Smooth muscle cell (in vitro differentiated cells): ENCODE results near the gene PCSK2. TPM values are rescaled to one million over a fixed set of nuclear protein-coding genes. Genes with fewer than 3 reads are reported as not detected.

Source experiments
- DNase-seq: peaks from one replicate; lab custom pipeline; 2025; ENCODE audit not compliant: unreplicated experiment; lab: John Stamatoyannopoulos, UW
- H2AFZ ChIP-seq: fragments of 200-600 bp; sonication (generic); 2 replicates; pipeline ENCODE4 v1.6.0; 2016; ENCODE audit warnings: antibody characterized with exemption, low read depth, mild to moderate bottlenecking
- H3F3A ChIP-seq: fragments of 200-600 bp; sonication (generic); 2 replicates; pipeline ENCODE4 v1.6.0; 2017; ENCODE audit warnings: antibody characterized with exemption, low read depth
- H3K27ac ChIP-seq: fragments of 200-600 bp; sonication (generic); 2 replicates; pipeline ENCODE4 v1.5.1; 2016; ENCODE audit warnings: low read depth, mild to moderate bottlenecking
- H3K27me3 ChIP-seq: fragments of 200-600 bp; sonication (generic); 2 replicates; pipeline ENCODE4 v1.6.1; 2016; ENCODE audit warnings: low read depth, mild to moderate bottlenecking
- H3K36me3 ChIP-seq: fragments of 200-600 bp; sonication (generic); 2 replicates; pipeline ENCODE4 v1.5.1; 2016; ENCODE audit warnings: low read depth
- H3K4me1 ChIP-seq: fragments of 200-600 bp; sonication (generic); 2 replicates; pipeline ENCODE4 v1.5.1; 2016; ENCODE audit warnings: low read depth
- H3K4me2 ChIP-seq: fragments of 200-600 bp; sonication (generic); 2 replicates; pipeline ENCODE4 v1.6.0; 2016; ENCODE audit warnings: mild to moderate bottlenecking
- H3K4me3 ChIP-seq: fragments of 200-600 bp; sonication (generic); 2 replicates; pipeline ENCODE4 v1.5.1; 2016; ENCODE audit warnings: mild to moderate bottlenecking
- H3K79me2 ChIP-seq: fragments of 200-600 bp; sonication (generic); 2 replicates; pipeline ENCODE4 v1.6.0; 2016; ENCODE audit warnings: low read depth, mild to moderate bottlenecking
- H3K9ac ChIP-seq: fragments of 200-600 bp; sonication (generic); 2 replicates; pipeline ENCODE4 v1.6.0; 2016; ENCODE audit warnings: low read depth
- H3K9me3 ChIP-seq: fragments of 200-600 bp; sonication (generic); replicated peaks from 2 replicates; pipeline ENCODE4 v1.5.1; 2016; ENCODE audit warnings: low read depth
- H4K20me1 ChIP-seq: fragments of 200-600 bp; sonication (generic); 2 replicates; pipeline ENCODE4 v1.6.0; 2016; ENCODE audit warnings: low read depth
- WGBS: methylation state at CpG from one replicate; pipeline ENCODE4 v1.1.7; 2016; ENCODE audit warnings: low lambda C conversion rate; 5-methylcytosine and 5-hydroxymethylcytosine counted together
- polyA plus RNA-seq: library from polyadenylated mRNA; unstranded; fragments of >200 nt; fragmentation: Nextera tagmentation; extraction: Ambion mirVana; gene quantifications from 2 replicates; pipeline ENCODE4 v1.2.1, GENCODE V29; 2016
- total RNA-seq: library from RNA; depleted of rRNA; stranded (reverse); fragments of >200 nt; gene quantifications from 2 replicates; pipeline ENCODE4 v1.2.3, GENCODE V29; 2014
- TF ChIP-seq, protein P1 (sequence below): fragments of 200-600 bp; sonication (generic); IDR thresholded peaks from 2 replicates; pipeline ENCODE4 v1.5.1; 2017; ENCODE audit warnings: borderline replicate concordance, mild to moderate bottlenecking, antibody characterized with exemption; ENCODE audit not compliant: insufficient read depth, poor library complexity, severe bottlenecking

Gene PCSK2
- total and polyA plus RNA-seq, 2 experiments from 2014 or later: not detected

DNA sequence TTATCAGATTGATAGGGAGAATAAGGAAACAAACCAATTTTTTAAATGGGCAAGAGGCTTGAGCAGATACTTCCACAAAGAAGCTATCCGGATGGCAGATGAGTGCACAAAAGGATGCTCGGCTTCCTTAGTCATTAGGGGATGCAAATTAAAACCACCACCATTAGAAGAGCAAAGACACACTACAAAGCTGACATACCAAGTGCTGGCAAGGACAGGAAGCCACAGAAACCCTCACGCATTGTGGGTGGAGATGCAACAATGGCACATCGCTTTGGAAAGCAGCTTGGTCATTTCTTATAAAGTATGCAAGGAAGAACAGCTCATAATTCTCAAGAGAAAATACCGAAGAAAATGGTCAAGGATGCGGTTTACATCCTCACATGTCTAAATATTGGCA is 284.6 kb downstream of the PCSK2 start:
- no peaks in the 10 kb centered on the region for H3F3A ChIP-seq
- no peaks in the 10 kb centered on the region for H3K79me2 ChIP-seq
- H3K27ac ChIP-seq: no peak overlapping the region
- H3K9ac ChIP-seq: no peak overlapping the region
- no peak overlapping the region for H3K4me2 ChIP-seq
- TF ChIP-seq, protein P1, sequence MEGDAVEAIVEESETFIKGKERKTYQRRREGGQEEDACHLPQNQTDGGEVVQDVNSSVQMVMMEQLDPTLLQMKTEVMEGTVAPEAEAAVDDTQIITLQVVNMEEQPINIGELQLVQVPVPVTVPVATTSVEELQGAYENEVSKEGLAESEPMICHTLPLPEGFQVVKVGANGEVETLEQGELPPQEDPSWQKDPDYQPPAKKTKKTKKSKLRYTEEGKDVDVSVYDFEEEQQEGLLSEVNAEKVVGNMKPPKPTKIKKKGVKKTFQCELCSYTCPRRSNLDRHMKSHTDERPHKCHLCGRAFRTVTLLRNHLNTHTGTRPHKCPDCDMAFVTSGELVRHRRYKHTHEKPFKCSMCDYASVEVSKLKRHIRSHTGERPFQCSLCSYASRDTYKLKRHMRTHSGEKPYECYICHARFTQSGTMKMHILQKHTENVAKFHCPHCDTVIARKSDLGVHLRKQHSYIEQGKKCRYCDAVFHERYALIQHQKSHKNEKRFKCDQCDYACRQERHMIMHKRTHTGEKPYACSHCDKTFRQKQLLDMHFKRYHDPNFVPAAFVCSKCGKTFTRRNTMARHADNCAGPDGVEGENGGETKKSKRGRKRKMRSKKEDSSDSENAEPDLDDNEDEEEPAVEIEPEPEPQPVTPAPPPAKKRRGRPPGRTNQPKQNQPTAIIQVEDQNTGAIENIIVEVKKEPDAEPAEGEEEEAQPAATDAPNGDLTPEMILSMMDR: no peak
- no peaks in the 10 kb centered on the region for H3K27me3 ChIP-seq
- no peaks in the 10 kb centered on the region for H4K20me1 ChIP-seq
- H3K9me3 ChIP-seq: no peaks in the 10 kb centered on the region
- H3K36me3 ChIP-seq: no peaks in the 10 kb centered on the region
- 93% methylated on average over 6 of the region's 6 CpGs for WGBS
- no peak overlapping the region for H3K4me3 ChIP-seq
- no peaks in the 10 kb centered on the region for H3K4me1 ChIP-seq
- no peak for DNase-seq
- H2AFZ ChIP-seq: no peak overlapping the region

DNA sequence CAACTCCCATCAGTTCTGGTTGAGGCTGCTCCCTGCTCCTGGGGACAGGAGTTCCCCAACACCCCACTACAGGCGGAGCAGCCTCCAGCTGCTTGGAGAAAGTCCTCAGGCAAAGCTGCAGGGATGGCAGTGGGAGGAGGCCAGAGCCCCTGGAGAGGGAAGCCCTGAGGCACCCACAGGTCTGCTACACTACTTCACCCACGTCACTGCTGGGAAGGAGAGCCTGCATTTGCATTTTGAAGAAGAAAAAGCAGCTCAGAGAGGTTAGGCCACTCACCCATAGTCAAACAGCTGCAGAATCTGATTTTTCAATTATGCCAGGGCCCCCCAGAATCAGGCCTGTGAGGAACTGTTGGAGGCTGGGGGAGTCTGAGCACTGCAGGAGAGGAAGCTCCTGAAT is 287.1 kb downstream of the PCSK2 start:
- H3K4me3 ChIP-seq: no peak overlapping the region
- H3K27ac ChIP-seq: no peak overlapping the region
- WGBS: 89% methylated on average over 2 of the region's 2 CpGs
- no peak overlapping the region for H3K9ac ChIP-seq
- H3K27me3 ChIP-seq: no peaks in the 10 kb centered on the region
- H3K9me3 ChIP-seq: no peaks in the 10 kb centered on the region
- H3K36me3 ChIP-seq: no peaks in the 10 kb centered on the region
- no peaks in the 10 kb centered on the region for H3K4me1 ChIP-seq
- no peaks in the 10 kb centered on the region for H4K20me1 ChIP-seq
- TF ChIP-seq, protein P1: no peak
- H3K4me2 ChIP-seq: no peak overlapping the region
- no peaks in the 10 kb centered on the region for H3K79me2 ChIP-seq
- no peak for DNase-seq
- no peaks in the 10 kb centered on the region for H3F3A ChIP-seq
- no peak overlapping the region for H2AFZ ChIP-seq

DNA sequence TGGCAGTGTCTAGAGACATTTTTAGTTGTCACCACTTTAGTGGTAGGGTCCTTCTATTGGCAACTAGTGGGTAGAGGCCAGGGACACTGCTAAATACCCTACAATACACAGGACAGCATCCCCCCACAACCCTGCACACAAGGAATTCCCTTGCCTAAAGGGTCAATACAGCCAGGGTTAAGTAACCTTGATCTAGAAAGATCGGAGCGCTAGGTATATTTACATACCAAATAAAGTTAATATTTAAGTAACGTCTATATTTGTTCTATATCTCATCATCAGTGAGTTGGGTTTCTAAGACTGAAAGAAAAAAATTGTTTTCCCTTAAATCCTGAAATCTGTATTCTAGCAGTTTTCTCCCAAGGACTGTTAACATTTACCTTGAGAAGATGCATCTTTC is 288.2 kb downstream of the PCSK2 start:
- H3K4me2 ChIP-seq: no peak overlapping the region
- H3K9ac ChIP-seq: no peak overlapping the region
- H3K9me3 ChIP-seq: no peaks in the 10 kb centered on the region
- no peaks in the 10 kb centered on the region for H4K20me1 ChIP-seq
- H3F3A ChIP-seq: no peaks in the 10 kb centered on the region
- no peaks in the 10 kb centered on the region for H3K79me2 ChIP-seq
- no peak overlapping the region for H3K4me3 ChIP-seq
- TF ChIP-seq, protein P1: no peak
- H3K27ac ChIP-seq: no peak overlapping the region
- no peak overlapping the region for H2AFZ ChIP-seq
- H3K4me1 ChIP-seq: no peaks in the 10 kb centered on the region
- 92% methylated on average over 3 of the region's 3 CpGs for WGBS
- no peaks in the 10 kb centered on the region for H3K27me3 ChIP-seq
- no peak for DNase-seq
- no peaks in the 10 kb centered on the region for H3K36me3 ChIP-seq

DNA sequence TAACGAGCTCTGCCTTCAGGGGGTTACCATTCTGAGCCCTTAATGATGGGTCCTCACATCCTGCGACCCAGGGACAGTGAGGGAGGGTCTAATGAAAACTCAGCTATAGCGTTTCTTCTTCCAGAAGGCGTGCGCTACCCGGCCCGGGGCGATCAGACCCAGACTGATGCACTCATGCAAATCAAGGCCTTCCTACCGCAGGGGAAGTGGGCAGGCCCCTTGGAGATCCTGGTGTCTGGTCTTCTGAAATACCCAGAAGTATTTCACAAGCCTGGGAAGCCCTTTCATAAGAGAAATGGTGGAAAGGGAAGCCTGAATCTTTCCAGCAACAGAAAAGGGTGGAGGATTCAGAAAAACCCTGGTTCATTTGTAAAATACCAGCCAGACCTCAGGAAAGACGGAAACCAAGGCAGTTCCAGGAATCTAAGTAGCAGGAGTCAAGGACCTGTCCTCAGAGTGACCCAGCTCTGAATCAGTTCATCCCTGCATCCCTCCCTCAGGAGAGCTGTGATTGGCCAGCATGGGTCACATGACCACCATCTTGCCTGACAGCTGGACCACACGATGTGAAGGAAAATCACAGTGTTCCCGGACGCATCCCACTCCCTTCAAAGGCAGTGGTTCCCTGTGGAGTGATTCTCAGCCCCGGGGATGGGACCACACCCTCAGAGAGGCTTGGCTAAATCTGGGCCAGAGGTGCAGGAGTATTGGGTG is 291.7 kb downstream of the PCSK2 start:
- Histone ChIP-seq H3K79me2 (no peaks in the 10 kb centered on the region), H3K36me3 (no peaks in the 10 kb centered on the region), H2AFZ (no peak overlapping the region), H3K4me3 (no peak overlapping the region), H4K20me1 (no peaks in the 10 kb centered on the region), H3F3A (no peaks in the 10 kb centered on the region), H3K9ac (no peak overlapping the region), H3K27ac (no peak overlapping the region), H3K4me1 (no peaks in the 10 kb centered on the region), H3K9me3 (no peaks in the 10 kb centered on the region), H3K27me3 (no peaks in the 10 kb centered on the region), H3K4me2 (no peak overlapping the region)
- WGBS: 88% methylated on average over 14 of the region's 14 CpGs
- no peak for DNase-seq
- TF ChIP-seq, protein P1: no peak
